SW 1271 (cell line): ENCODE data around the gene ZCCHC7.

Source experiments
- DNase-seq, 2 experiments: peaks; one replicate each; lab custom pipeline; 2025; lab: John Stamatoyannopoulos, UW

Gene ZCCHC7

DNA sequence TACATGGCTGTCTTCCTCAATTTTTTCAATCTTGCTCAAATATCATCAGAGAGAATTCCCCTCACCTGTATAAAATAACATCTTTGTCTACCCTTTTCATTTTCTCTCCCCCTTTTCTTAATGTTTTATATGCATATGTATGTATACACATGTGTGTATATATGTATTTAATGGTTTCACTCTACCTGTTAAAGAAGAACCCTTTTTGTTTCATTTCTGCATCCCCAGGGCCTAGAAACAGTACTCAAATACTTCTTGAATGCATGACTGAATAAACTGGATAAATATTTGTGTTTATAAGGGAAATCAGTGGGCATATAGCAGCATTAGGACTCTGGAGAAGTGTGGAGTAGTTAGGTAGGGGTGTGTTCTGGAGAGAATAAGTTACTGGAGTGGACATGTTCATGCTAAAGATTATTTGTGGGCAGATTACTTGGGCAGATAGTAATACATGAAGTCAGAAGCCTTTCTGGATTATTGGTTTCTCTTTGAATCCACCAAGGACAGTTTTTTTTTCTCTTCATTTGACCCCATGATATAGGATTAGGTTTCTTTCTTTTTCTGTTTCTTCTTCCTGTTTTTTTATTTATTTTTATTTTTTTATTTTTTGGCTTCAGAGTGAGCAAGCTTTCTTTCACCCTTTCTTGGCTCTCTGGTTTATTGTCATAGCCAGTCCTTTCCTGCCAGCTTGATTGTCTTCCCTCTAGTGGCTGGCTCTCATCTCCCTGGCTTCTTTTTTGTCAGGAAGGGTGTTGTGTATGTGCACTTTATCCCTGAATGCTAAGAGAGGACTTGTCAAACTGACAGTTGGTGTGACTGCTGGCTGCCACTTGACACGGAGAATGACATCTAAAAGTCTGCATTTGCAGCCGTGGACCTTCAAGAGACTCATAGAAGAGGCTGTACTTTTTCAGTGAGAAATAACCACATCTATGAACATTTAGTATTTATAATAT is 89.3 kb downstream of the ZCCHC7 start:
- DNase-seq: no peak

- no peak for DNase-seq
These were observed 90.6 kb downstream of the ZCCHC7 start for GRCh38 chr9:37210737-37211523.

- DNase-seq: no peak
These were observed 92.1 kb downstream of the ZCCHC7 start for GRCh38 chr9:37212435-37212834.

DNA sequence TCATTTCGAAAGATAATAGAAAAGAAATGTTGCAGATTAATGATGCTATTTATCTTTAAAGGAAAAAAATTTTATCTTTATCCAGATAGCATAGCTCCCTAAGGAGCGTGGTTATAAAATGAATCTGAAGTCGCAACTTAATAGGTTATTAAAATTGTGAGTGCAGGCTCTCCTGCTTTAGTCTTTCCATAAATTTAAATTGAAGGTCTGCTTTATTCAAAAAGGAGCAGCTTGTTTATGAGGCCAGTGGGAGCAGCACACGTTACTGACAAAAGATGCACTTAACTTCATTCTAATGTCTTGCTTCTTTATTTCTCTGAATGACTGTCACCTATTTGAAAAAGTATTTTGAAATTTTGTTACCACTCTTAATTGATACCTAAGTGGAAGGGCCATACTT is 95.0 kb downstream of the ZCCHC7 start:
- DNase-seq: no peak

DNA sequence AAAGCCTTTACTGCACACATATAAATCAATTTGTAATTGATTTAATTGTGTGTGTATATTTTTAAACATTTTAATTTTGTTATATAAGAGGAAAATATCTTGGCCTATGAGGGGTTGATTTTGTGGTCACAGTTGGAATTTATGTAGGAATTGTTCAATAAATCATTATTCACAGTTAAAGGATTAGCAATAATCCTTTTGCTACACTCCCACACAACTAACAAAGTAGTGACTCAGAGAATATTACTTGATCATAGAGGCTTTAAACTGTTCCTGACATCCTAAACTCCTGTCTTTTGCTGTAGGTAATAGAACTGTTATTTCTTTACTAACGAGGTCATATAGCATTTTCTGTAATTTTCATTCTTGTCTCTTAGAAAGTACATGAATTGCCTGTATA is 95.5 kb downstream of the ZCCHC7 start:
- no peak for DNase-seq

- DNase-seq: no peak
These were observed 96.8 kb downstream of the ZCCHC7 start for GRCh38 chr9:37217161-37217560.

- DNase-seq: no peak
These were observed 98.5 kb downstream of the ZCCHC7 start for GRCh38 chr9:37218800-37219425.

GRCh38 chr9:37220971-37221370 is 100.6 kb downstream of the ZCCHC7 start:
- no peak for DNase-seq

DNA sequence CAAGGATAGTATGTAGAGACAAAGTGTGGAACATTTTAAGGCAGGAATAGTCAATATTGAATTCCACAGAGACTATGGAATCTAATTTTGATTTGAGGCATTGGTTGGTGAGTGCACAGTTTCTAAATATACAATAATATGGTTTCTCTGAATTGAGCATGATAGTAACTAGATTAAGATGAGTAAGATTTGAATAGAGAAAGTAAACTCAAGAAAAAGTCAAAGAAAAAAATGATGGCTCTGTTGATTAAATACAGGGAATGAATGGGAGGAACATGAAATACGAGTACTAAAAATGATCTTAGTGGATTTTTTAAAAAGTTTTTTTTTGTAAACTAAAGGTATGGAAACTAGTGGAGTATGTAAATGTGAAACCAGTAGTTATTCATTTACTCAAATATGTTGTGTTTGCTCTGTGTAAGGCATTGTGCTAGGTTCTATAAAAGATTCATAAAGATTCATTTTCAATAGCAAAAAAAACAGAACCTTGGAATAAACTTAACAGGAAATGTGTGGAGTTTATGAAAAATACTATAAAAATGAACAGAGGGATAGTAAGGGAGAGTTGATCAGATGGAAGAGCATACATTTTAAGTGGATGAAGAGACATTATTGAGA is 101.2 kb downstream of the ZCCHC7 start:
- no peak for DNase-seq

GRCh38 chr9:37229455-37229854 is 109.1 kb downstream of the ZCCHC7 start:
- no peak for DNase-seq

- DNase-seq: peak in 1 of 2 experiments; percentile 33
These were observed 109.6 kb downstream of the ZCCHC7 start for GRCh38 chr9:37229882-37230482.

GRCh38 chr9:37236822-37237221 is 116.4 kb downstream of the ZCCHC7 start:
- DNase-seq: no peak

- no peak for DNase-seq
These were observed 117.7 kb downstream of the ZCCHC7 start for GRCh38 chr9:37238122-37238521.

DNA sequence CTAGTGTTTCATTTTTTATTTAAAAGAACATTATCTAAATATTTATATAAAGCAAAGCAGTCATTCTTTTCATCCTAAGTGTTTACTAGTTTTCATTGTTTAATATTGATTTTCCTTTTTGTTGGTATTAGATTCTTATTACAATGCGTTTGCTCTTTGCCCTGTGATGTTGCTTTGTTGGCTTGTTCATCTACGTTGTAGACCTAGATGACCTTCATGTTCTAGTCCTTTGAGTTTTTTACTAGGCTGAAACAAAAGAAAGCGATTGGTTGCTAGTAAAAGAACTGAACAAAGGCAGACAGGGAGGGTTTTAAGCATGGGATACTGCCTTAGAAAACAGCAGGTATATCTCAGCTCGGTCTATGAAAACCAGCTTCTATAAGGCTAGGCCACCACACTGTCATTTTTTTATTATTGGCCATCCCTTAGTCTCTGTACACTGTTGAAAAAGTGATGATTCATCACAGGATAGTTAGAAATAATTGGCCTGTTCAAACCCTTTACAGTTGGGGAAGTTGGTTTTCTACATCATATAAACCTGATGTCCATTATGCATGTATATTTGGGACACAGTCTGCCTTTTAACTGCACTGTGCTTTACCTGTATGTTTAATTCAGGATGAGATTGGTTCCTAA is 119.0 kb downstream of the ZCCHC7 start:
- no peak for DNase-seq

DNA sequence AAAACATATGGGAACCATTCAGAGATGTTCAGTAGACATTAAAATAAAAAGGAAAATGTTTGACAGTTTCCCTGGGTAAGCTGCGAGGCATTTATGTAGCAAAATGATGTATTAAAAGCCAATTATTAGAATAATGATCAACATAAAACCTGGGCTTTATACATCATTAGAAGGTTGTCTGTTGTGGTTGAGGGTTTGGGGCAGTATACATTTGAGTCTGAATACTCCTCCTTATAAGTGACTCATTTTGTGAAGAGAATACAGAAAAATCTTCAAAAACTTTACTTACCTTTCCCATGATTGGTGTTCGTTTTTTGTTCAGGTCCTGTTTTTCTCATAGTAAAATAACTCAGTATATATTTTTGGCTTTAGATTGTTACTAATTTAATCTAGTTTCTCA is 119.5 kb downstream of the ZCCHC7 start:
- DNase-seq: no peak

DNA sequence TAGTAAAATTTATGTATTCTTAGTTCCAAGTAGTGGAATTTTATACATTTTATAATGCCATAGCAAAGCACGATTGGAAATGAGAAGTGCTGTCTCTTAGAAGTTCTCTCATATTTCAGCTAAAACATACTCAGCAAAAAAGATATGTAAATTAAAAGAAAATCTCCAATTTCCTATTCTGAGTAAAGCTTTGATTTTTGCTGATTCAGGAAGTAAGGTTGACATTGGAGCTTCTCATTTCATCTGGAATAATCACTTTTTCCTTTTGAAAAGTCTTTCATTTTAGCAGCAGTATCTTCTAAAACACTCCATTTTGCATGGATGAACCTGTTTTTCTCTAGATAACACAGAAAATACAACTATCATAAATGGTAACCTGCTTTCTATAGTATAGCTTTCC is 121.0 kb downstream of the ZCCHC7 start:
- DNase-seq: no peak

DNA sequence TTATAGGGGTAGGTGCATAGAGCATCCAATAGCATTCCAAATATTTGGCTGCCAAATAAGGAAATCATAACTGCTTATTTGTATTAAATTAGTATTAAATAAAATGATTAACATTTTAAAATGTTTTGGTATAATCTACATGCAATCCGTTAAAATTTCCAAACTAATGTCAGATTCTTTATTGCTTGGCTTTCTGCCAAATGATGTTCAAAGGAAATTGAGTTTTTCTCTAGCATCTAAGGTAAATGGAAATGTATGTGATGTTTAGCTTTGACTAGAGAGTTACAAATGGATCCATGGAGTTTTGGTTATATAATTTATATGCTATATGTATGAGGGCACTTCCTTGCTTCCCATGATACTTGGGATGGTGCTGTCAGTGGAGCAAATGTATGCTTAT is 121.7 kb downstream of the ZCCHC7 start:
- no peak for DNase-seq

DNA sequence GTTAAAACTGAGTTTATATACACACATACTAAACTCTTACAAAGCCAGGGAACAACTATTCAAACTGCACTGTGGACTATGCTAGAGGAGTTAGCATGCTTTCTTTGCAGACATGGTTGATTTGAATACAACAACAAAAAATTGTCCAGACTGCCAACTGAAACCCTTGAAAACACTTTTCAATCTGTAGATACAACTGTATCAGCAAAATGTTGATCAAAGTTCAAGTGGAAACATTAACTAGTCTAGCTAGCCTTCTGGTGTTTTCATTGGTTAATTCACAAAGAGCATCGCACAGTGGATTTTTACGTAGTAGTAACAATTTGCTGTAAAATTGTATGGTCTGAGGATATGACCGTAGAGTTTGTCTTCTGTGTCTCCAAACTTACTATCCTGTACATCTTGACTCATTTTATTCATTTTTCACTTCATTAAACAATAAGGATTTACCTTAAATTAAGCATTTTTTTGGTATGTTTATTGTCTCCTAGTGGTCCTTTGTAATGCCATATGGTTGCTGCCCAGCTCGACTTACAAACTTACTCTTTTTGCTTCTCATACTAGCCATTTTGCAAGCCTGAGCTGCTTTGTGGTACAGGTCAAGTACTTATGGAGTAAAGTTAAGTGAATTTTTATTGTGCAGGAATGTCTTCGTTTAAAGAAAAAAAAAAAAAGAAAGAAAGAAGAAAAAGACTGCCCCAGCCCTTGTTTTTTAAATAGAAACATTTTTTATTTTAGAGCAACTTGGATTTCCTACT is 123.4 kb downstream of the ZCCHC7 start:
- no peak for DNase-seq

- DNase-seq: no peak
These were observed 126.5 kb downstream of the ZCCHC7 start for GRCh38 chr9:37246826-37247225.

DNA sequence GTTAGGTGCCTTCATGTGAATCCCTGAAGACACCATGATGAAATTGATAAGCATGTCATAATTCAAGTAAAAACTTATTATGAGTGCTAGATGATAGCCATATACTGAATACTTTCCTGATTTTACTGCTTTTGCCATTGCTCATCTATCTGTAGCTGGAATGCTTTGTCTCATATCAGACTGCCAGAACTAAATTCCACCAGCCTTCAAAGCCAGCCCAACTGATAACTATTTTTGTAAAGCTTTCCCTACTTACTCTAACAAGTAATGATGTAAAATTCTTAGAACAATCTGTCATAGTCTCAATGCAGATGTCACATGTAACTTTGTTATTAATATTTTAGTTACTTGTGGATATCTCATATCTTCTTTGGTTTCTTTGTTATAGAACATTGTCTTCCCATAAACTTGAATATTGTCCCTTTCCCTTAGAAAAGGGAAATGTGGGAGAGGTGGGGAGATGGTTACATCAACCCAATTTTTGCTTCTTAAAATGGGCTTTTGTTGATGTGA is 128.3 kb downstream of the ZCCHC7 start:
- DNase-seq: no peak
